Ovary (tissue), 9 donors: ENCODE data around the gene NPPA. TPM values are rescaled to one million over a fixed set of nuclear protein-coding genes. Genes with fewer than 3 reads are reported as not detected.

Experiments
- DNase-seq, 5 donors: peaks; one replicate each; pipeline ENCODE4 v3.0.0-alpha.2; 2019 to 2020
- H3K27ac ChIP-seq, 2 donors: fragments of 200-600 bp; one replicate each; pipeline versions ENCODE4 v1.5.1 to v1.8.0; 2019 to 2022
- H3K27me3 ChIP-seq: fragments of 200-600 bp; one replicate; pipeline ENCODE4 v1.8.0; 2022
- H3K36me3 ChIP-seq: fragments of 200-600 bp; sonication (generic); one replicate; pipeline ENCODE4 v1.5.1; 2019
- H3K4me1 ChIP-seq: one replicate; pipeline ENCODE4 v1.8.1; 2013; ENCODE audit warnings: mild to moderate bottlenecking, moderate library complexity; ENCODE audit not compliant: insufficient read depth
- H3K4me3 ChIP-seq: fragments of 200-600 bp; sonication (generic); one replicate; pipeline ENCODE4 v1.5.1; 2017
- H3K9me3 ChIP-seq, 2 donors: fragments of 200-600 bp in 1 of 2; sonication (generic) in 1 of 2; one replicate each; pipeline versions ENCODE4 v1.5.1 to v1.8.1; 2013 to 2019; ENCODE audit warnings: mild to moderate bottlenecking in 1 of 2, moderate library complexity in 1 of 2
- CTCF ChIP-seq, 3 donors: fragments of 450-650 bp in 2 of 3; fragments of 200-600 bp in 1 of 3; IDR thresholded peaks; one replicate each; pipeline versions ENCODE4 v1.5.1 to v1.8.0; 2016 to 2022; ENCODE audit warnings: antibody characterized with exemption in 3 of 3, mild to moderate bottlenecking in 1 of 3
- EP300 ChIP-seq: sonication (generic); formaldehyde crosslinking; IDR thresholded peaks from one replicate; pipeline ENCODE4 v1.6.1; 2017; ENCODE audit warnings: antibody characterized with exemption
- POLR2A ChIP-seq: fragments of 450-650 bp; IDR thresholded peaks from one replicate; pipeline ENCODE4 v1.6.1; 2017; ENCODE audit warnings: antibody characterized with exemption, mild to moderate bottlenecking, moderate library complexity
- WGBS, 3 donors: extraction: QIAGEN DNeasy Blood & Tissue Kit in 1 of 3; methylation state at CpG; one replicate each; pipeline versions ENCODE4 v1.1.5 to v1.1.7; 2013 to 2017; 5-methylcytosine and 5-hydroxymethylcytosine counted together
- intact Hi-C, 4 donors: fragments of 100-400 bp; cut with DNase I; formaldehyde crosslinking; loops; one replicate each; pipeline versions ENCODE4 v1.11.0 to v1.15.1; 2022 to 2023
- polyA plus RNA-seq, 2 donors: library from polyadenylated mRNA; stranded (reverse); fragments of 200-250 nt in 1 of 2; fragments of 350-450 nt in 1 of 2; fragmentation: Illumina TruSeq in 1 of 2; extraction: RNeasy Lipid Tissue Mini Kit (QIAGEN cat#74804) in 1 of 2; gene quantifications; one replicate each; pipeline ENCODE4 v1.2.3, GENCODE V29; 2013 to 2014
- total RNA-seq, 7 donors: library from RNA; depleted of rRNA in 2 of 7; stranded (reverse); fragments of >200 nt in 2 of 7; fragmentation: NEBNext Ultra II Directional in 3 of 7; extraction: Animal tissue kit (Norgen Biotek cat#: 25700) in 3 of 7; gene quantifications; one replicate each; pipeline versions ENCODE4 v1.1.0 to v1.2.4, GENCODE V29; 2016 to 2023
- donor health status: DM: no; HTN: no; CAD: no; lungs with moderate emphysema.
- donor health status: DM: no; HTN: no; CAD: no.
- donor health status: Bipolar disorder and iron deficiency.
- donor health status: DM: yes; HTN: yes; CAD: no.
- donor health status: DM: no; HTN: no; CAD: no.
- donor health status: DM: yes; HTN: yes; CAD: no.

Gene NPPA
- total and polyA plus RNA-seq, 9 donors, result 0.83 to 2.5 (median 0.96) TPM; not detected in 4

GRCh38 chr1:11799896-11800295, 47.7 kb downstream of the NPPA start:
- peak in 1 of 5 donors; percentile 23 for DNase-seq
- H3K9me3 ChIP-seq, result no peaks in the 10 kb centered on the region
- no peak overlapping the region for H3K27ac ChIP-seq
- H3K27me3 ChIP-seq, result no peaks in the 10 kb centered on the region
- TF ChIP-seq POLR2A (no peak), CTCF (IDR thresholded peaks at IDR 0.05) (no peak), EP300 (no peak)
- H3K4me3 ChIP-seq, result no peak overlapping the region
- H3K36me3 ChIP-seq, result no peaks in the 10 kb centered on the region
- 91 to 94% (median 91%) methylated on average over 9 of the region's 9 CpGs for WGBS, 3 donors
- peaks cover 9% of the 10 kb centered on the region for H3K4me1 ChIP-seq
- intact Hi-C loops, result loop anchor here in 1 of 4 donors (10.0 kb wide), 1 partner anchor 65 kb away; the partner anchor contains the start of gene AGTRAP

GRCh38 chr1:11799099-11799498, 48.5 kb downstream of the NPPA start:
- Histone ChIP-seq H3K4me1 (peaks cover 9% of the 10 kb centered on the region), H3K27ac (no peak overlapping the region), H3K36me3 (no peaks in the 10 kb centered on the region), H3K9me3 (no peaks in the 10 kb centered on the region), H3K4me3 (no peak overlapping the region), H3K27me3 (no peaks in the 10 kb centered on the region)
- WGBS, 3 donors, result 92 to 96% (median 94%) methylated on average over 5 of the region's 5 CpGs
- DNase-seq, result peak in 2 of 5 donors; percentile 23 to 46
- no peak for TF ChIP-seq POLR2A
- no peak for TF ChIP-seq EP300
- no peak for TF ChIP-seq CTCF (IDR thresholded peaks at IDR 0.05)
- intact Hi-C loops, result loop anchor here in 1 of 4 donors (10.0 kb wide), 1 partner anchor 64 kb away; the partner anchor contains the start of gene AGTRAP

GRCh38 chr1:11797525-11798216, 49.9 kb downstream of the NPPA start:
- Histone ChIP-seq H3K27ac (peak overlapping the region; percentile 78 to 89), H3K4me1 (peaks cover 9% of the 10 kb centered on the region), H3K9me3 (no peaks in the 10 kb centered on the region), H3K36me3 (no peaks in the 10 kb centered on the region), H3K4me3 (no peak overlapping the region), H3K27me3 (no peaks in the 10 kb centered on the region)
- TF ChIP-seq CTCF (IDR thresholded peaks at IDR 0.05) (no peak), POLR2A (no peak), EP300 (no peak)
- peak; percentile 80 to 85 (median 81) for DNase-seq
- WGBS, 3 donors, result 39 to 46% (median 39%) methylated on average over 6 of the region's 6 CpGs
- intact Hi-C loops, result loop anchor here in 1 of 4 donors (10.0 kb wide), 1 partner anchor 63 kb away; the partner anchor contains the start of gene AGTRAP

GRCh38 chr1:11796036-11796828, 51.4 kb downstream of the NPPA start:
- peaks cover 15% of the 10 kb centered on the region for H3K4me1 ChIP-seq
- peak overlapping the region; percentile 34 to 89 for H3K27ac ChIP-seq

More at GRCh38 chr1:11796036-11796828, 51.4 kb downstream of the NPPA start:
- Histone ChIP-seq H3K36me3 (no peaks in the 10 kb centered on the region), H3K9me3 (no peaks in the 10 kb centered on the region), H3K4me3 (no peak overlapping the region), H3K27me3 (no peaks in the 10 kb centered on the region)
- intact Hi-C loops, result loop anchor here in 1 of 4 donors (10.0 kb wide), 1 partner anchor 61 kb away; the partner anchor contains the start of gene AGTRAP
- peak; percentile 72 to 81 (median 80) for DNase-seq
- WGBS, 3 donors, result 79 to 87% (median 80%) methylated on average over 15 of the region's 15 CpGs
- TF ChIP-seq CTCF (IDR thresholded peaks at IDR 0.05) (no peak), EP300 (no peak), POLR2A (no peak)
